GF-D8 (cell line): ENCODE data around the gene PDGFRB.

Experiments used
- DNase-seq: peaks from one replicate; lab custom pipeline; 2025; lab: John Stamatoyannopoulos, UW

The PDGFRB gene

GRCh38 chr5:150144246-150144801, 11.3 kb downstream of the PDGFRB start:
- DNase-seq, result no peak

DNA sequence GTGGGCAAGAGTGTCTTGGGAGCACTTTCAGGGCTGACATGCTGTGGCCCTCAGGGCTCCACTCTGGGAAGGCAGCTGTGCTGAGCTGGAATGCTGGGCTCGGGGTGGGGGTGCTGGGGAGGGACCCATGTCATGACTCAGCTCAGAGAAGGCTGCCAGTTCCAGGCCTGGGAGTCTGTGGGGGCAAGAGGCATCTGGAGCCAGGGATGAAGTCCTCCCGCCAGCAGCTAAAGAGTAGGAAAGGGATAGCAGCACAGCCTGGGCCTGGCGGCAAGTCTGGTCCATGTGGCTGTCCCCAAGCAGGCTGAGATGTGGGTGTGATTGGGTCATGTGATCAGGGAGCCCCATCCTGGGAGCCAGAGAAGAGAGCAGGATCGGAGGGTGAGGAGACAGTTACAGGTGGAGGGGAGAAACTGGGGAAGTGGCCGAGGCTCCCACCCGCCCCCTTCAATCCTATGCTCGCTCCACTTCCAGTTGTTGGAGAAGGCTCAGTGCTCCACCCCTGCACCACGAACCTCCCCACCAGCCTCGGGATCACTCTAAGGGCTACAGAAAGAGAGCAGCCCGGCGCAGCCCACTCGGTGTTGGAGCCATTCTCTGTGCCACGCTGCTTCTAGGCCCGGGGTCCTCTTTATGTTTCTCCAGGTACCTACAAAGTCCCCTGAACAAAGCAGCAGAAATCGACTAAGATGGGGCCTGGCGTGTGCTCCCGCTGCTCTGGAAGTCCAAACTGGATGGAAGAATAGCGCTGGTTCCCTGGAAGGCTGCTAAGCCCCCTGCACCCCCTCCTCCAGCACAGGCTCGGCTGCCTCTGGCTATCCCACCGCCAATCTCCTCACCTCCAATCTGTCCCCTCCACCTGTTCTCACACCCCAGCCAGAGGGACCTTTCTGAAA, 12.0 kb downstream of the PDGFRB start:
- DNase-seq, result no peak

DNA sequence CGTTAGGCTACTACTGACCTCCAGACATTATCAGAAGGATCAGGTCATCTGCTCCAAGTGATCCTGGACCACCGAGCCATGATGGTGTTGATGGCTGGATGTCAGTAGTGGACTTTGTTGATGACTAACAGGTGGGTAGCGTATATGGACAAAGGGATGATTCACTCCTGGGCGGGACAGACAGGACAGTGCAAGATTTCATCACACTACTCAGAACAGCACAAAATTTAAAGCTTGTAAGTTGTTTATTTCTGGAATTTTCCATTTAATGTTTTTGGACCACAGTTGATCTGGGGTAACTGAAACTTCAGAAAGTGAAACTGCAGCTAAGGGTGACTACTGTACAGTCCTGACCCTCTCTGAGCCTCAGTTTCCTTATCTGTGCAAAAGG, 12.7 kb downstream of the PDGFRB start:
- no peak for DNase-seq

GRCh38 chr5:150142185-150142958, 13.3 kb downstream of the PDGFRB start:
- DNase-seq, result peak; percentile 31

DNA sequence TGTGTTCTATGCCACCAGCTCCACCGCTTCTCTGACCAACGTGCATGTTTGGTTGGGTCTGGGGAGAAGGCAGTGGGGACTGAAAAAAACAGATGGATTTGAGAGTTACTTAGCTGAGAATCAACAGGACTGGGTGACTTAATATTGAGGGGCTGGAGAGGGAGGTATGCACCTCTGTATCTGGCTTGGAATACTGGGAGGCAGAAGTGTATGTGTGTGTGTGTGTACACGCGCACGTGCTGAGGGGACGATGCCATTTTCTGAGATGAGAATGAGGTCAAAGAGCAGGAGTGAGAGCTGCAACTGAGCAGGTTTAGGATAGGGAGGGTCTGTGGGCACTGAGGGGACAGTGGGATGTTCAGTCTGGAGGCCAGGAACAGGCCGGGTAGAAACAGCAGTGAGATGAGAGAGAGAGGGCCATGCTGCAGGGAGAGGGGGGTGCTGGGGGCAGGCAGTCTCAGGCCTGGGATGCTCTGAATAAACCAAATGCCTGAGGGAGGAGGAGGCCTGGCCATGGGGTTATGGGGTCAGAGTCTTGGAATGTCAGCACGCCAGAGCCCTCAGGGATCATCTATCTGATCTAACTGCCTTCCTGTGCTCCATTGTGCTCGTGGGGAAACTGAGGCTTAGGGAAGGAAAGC, 14.0 kb downstream of the PDGFRB start:
- DNase-seq, result no peak

DNA sequence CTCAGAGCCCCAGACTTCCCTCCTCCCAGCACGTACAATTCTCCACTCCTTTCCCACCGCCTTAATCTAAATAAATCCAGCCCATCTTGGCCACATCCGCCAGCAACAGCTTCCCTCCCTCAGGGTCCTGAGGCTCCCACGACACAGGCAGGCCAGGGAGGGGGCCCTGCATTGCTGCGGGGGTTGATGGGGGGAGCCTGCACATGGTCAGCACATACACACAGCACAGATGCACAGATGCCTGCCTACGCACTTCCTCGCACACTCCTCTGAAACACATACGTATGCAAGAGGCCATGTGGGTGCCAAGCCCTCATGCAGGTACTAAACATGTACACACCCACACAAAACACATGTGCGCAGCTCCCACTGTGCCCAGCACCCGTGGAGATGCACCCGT, 14.8 kb downstream of the PDGFRB start:
- no peak for DNase-seq

DNA sequence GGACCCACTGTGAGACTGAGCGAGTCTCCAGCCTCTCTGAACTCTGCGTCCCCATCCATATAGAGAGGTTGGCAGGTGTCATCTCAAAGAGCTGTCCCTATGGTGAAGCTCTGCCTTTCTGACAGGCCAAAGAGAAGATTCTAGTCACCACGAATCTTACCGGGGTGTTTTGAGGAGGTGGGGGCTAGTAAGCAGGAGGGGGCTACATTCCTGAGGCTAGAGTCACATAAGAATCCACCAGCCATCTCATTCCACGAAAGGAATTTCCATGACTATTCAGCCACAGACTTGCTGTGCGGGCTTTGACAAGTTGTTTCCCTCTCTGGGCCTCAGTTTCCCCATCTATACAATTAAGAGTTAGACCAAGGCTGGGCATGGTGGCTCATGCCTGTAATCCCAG, 16.3 kb downstream of the PDGFRB start:
- no peak for DNase-seq

DNA sequence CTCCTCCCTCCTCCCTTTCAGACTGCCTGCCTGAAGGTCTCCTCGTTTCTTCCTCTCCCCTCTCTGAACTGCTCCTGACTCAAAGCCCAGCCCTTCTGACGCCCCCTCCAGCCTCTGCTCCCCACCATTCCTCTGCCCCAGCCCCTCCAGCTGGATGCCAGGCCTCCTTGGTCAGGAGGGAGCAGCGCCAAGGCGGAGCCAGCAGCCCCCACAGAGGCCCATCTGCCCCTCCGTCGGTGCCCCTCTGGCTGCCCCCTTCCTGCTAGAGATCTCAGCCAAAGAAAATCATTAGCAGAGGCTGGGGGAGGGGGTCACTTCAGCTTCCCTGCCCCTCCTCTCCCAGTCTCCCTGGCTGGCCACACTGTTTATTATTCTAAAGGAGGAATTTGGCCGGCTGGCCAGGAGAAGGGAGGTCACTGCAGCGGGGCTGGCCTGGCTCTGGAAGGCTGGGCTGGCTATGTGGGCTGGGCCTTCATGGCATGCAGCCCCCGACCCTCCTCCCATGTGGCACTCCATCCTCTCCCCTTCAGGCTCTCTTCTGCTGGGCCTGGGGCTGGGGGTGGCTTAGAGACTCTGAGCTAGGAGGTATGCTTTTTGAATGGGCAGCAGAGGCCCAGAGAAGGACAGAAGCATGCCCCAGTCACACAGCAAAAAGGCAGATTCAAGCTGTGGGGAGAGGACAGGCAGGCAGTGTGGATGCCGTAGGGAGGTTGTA, 16.9 kb downstream of the PDGFRB start:
- DNase-seq, result no peak

GRCh38 chr5:150137997-150138396, 17.6 kb downstream of the PDGFRB start:
- no peak for DNase-seq

- no peak for DNase-seq
Measured at GRCh38 chr5:150137168-150137957, 18.3 kb downstream of the PDGFRB start.

DNA sequence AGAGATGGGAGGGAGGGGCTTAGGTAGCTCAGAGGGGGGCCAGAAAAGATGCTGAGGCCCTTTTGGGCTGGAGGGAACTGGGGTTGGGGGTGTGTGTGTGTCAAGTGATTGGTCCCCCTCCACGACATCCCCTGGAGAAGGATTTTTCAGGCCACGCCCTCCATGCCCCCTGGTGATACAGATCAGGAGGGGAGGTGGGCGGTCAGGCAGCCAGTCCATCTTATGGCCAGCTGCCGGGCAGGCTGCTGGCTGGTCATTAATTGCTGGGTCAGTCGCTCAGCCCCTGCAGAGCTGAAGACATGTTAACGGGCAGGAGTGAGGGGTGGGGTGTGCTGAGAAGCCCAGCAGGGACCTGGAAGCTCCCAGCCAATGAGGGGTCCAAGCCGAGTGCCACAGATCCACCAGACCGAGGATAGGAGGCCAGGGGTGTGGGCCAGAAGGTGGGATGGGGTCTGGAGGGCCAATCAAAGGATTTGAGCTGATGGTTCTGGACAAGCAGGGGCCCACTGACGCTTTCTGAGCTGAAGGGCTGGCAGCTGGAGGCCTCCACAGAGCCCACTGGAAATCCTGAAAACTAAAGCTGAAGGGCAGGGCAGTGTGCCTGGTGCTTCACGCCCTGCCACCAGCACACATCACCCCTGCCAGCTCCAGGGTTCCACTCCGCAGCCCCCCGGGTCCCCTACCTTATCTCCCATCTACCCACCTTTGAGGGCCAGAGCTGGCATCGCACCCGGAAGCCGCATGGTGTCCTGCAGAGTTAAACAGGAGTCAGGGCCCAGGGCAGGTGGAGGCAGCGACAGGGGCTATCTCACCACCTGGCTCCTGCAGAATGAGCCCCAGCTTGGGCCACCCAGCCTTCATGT, 19.1 kb downstream of the PDGFRB start:
- DNase-seq, result no peak

DNA sequence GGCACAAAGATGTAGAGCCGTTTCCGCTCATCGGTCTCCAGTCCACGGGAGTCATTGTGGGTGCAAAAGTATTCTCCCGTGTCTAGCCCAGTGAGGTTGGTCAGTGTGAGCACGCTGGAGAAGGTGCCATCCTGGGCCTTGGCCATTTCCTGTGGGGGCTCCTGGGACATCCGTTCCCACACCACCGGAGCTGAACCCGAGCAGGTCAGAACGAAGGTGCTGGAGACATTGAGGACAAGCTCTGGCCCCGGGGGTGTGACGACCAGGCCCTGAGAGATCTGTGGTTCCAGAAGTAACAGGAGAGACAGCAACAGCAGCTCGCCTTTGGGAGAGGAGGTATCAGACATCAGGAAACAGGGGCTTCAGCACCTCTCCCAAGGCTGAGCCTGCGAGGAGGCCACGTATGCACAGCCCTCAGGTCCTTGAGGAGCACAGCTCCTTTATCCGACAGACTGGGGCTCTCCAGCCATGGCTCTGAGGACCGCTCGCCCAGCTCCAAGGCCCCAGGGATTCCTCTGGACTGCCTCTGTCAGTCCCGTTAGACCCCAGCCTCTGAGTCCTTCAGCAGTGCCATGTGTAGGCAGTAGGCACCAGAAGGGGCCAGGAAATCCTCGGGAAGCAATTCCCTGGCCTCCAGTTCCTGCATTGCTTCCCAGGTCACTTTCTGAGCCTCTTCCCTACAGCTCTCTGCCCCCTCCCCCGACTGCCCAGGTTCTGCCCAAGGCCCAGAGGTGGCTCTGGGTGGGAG, 19.9 kb downstream of the PDGFRB start:
- DNase-seq, result no peak

DNA sequence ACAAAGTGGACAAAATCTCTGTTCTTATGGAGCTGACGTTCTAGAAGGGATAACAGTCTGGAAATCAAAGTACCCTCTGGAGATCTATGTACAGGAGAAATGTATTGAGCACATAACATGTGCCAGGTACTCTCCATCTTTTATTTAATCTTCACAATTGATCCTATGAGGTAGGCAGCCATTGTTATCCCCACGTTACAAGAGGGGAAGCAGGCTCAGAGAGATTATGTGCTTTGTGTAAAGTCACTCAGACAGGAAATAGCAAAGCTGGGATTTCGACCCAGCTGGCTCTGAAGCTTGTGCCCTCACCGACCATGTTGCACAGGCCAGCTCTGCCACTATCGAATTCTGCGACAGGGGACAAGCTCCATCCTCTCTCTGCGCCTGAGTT, 21.5 kb downstream of the PDGFRB start:
- no peak for DNase-seq

- no peak for DNase-seq
Measured at GRCh38 chr5:150133581-150134197, 22.0 kb downstream of the PDGFRB start.

DNA sequence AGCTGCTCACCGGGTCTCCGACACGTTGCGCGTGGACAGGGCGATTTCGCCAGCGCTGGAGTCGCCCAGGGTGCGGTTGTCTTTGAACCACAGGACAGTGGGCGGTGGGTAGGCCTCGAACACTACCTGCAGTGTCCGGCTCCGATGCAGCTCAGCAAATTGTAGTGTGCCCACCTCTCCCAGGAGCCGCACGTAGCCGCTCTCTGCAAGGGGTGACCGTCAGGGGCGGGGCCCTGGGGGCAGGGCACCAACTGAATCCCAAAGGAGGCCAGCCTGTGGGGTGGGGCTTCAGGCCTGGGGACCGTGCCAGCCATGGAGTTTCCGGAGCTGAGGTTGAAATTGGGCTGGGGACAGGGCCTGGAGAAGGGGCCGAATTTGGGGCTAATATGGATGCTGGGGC, 22.9 kb downstream of the PDGFRB start:
- no peak for DNase-seq

DNA sequence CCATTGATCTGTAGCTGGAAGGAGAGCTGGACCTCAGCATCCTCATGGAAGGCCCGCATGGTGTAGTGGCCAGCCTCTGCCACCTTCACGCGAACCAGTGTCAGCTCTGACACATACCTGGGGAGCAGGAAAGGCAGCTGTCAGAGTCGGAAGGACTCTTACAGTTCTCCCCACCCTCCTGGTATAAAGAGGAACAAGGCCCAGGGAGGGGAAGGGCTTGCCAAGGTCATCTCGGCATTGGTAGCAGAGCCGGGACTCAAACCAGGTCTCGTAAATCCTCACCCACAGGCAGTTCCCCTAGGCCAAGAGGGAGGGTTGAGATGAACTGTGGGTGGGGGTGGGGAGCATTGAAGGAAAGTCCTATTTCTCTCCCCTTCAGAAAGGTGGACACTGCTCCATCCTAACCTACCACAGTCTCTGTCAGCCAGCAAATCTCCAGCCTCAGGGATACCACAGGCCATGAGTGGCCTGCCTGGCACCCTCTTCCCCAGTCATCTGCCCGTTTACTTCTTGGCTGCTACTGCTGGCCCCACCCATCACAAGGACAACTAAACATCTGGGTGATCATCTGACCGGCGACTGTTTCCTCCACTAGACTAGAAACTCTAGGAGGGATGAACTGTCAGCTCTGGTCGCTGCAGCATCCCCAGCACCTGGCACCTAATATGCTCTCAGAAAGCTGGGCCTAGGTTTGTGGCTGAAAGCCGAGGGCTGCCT, 23.5 kb downstream of the PDGFRB start:
- no peak for DNase-seq

- no peak for DNase-seq
Measured at GRCh38 chr5:150131461-150131860, 24.2 kb downstream of the PDGFRB start.

DNA sequence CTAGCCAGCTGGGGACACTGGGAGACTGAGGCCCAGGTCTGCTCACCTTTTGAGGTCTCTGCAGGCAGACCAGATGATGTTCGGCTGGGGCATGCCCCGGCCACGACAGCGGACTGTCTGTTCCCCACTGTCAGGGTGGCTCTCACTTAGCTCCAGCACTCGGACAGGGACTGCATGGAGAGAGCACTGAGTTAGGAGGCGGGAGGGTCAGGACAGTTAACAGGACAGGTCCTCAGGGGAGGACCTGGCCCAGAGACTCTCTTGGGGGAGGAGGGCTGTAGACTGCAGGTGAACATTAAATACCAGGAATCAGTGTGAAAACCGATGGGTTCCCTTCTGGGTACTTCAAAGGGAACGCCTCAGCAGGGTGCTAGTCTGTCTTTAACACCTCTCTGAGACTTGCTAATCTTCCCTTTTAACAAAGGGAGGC, 25.1 kb downstream of the PDGFRB start:
- no peak for DNase-seq
